Measurements from ENCODE around the gene MANSC1. TPM values are rescaled to one million over a fixed set of nuclear protein-coding genes. Genes with fewer than 3 reads are reported as not detected.
"Not testable (repeated sequence)": the region's sequence is repeated elsewhere in the genome, so short reads cannot be mapped to it uniquely, and the experiment has no call there.

MANSC1 gene
- polyA plus RNA-seq, 1 donor = 33.1 TPM

DNA sequence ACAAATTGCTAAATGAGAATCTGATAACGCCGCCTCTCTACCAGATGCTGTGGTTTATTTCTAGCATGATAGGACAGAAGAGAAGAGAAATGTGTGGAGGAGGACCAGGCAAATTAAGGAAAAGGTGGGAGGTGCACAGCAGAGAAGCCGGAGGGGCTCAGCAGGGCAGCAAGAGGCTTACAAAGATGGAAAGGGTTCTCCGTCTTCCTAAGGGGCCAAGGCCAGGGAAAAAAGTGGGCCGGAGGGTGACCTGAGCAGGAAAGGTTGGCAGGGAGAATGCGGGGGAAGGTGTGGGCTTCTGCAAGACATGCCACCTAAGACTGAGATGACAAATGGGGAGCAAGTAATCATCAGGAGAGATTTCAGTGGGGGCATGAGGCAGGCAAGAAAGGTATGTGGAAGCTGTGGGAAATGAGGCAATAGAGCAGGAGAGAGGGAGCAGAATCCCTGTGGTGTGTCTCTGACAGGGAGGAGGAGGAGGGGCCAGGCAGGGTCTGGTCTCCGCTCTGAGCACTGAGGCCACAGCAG lies 18.7 kb downstream of the MANSC1 start:
- DNase-seq = no peak

DNA sequence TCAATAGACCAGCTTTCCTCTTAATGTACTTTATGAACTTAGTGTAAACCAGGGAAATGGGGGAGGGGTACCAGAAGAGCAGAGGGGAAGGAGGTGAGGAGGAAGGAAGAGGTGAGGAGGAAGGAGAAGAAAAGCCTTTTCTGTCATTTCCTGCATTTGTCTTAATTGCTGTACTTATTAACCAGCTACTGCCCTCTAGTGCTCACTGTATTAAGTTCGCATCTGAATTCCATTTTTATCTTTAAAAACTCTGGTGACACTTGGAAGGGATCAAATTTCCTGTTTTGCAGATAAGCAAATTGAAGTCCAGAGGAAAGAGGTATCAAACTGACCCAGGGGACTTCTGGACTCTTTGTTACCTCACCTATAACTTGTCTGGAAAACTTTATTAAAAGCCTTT lies 22.2 kb downstream of the MANSC1 start:
- peak; percentile 76 for DNase-seq

DNA sequence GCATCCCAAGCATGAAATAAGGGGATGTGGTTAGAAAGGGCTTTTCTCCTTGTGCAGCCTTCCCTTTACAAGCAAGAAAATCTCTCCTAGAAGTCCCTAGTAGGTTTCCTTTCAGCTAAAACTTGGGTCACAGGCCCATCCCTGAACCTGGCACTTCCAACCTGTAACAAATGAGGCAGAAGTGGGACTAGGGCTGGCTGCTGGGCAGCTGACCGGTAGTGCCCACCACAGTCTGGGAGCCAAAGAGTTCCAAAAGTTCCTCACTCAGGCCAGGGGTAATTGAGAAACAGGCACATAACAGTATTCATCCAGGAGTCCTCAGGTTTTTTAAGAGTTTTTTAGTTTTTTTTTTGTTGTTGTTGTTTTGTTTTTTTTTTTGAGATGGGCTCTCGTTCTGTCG lies 23.8 kb downstream of the MANSC1 start:
- DNase-seq = no peak

GRCh38 chr12:12323591-12323990 lies 26.5 kb downstream of the MANSC1 start:
- no peak for DNase-seq

DNA sequence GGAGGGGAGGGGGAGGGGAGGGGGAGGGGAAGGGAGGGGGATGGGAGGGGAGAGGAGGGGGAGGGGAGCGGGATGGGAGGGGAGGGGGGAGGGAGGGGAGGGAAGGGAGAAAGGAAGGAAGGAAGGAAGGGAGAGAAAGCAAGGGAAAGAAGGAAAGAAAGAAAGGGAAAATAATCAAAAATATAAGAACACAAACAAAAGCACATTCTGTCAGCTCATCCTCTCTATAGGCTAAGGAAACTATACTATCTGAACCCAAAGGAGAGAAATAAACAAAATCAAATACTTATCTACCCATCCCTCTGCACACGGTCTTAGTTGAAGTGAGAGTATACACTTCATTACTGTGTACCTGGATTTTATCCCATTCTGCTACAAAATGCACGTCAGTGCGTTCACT lies 26.9 kb downstream of the MANSC1 start:
- DNase-seq = no peak

- DNase-seq = peak; percentile 52
These were observed 30.4 kb downstream of the MANSC1 start for GRCh38 chr12:12319451-12320183.

GRCh38 chr12:12315838-12316237 lies 34.2 kb downstream of the MANSC1 start:
- DNase-seq = no peak

DNA sequence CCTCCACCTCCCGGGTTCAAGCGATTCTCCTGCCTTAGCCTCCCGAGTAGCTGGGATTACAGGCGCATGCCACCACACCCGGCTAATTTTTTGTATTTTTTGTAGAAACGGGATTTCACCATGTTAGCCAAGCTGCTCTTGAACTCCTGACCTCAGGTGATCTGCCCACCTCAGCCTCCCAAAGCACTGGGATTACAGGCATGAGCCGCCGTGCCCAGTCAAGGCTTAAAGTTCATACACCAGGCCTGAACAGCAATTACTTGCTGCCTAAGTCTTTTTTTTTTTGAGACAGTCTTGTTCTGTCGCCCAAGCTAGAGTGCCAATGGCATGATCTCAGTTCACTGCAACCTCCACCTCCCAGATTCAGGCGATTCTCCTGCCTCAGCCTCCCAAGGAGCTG lies 39.3 kb downstream of the MANSC1 start:
- DNase-seq = not testable (repeated sequence)

GRCh38 chr12:12305568-12306300 lies 44.3 kb downstream of the MANSC1 start:
- DNase-seq = no peak

DNA sequence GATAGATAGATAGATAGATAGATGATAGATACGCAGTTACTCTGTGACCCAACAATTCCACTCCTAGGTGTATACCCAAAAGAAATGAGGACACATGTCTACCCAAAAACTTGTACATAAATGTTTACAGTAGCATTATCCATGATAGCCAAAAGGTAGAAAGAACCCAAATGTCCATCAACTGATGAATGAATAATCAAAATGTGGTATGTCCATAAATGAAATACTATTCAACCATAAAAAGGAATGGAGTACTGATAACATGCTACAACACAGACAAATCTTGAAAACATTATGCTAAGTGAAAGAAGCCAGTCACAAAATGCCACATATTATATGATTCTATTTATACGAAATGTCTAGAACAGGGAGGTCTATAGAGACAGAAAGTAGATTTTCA lies 47.1 kb downstream of the MANSC1 start:
- DNase-seq = no peak

DNA sequence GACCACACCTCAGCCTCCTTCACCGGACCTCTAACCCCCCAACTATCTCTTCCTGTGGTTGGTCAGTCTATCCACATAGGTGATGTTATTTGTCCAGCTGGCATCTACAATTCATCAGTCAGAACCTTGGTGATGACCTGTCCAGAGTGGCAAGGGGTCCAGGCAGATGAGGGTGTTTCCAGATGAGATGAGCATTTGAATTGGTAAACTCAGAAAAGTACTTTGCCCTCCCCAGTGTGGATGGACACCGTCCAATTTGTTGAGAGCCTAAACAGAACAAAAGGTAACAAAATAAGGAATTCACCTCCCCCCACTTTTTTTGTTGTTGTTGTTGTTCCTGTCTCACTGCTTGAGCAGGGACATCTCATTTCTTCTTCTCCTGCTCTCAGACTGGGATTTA lies 48.9 kb downstream of the MANSC1 start:
- DNase-seq = no peak

GRCh38 chr12:12297201-12297830 lies 52.7 kb downstream of the MANSC1 start:
- DNase-seq = no peak

GRCh38 chr12:12294215-12295005 lies 55.6 kb downstream of the MANSC1 start:
- DNase-seq = no peak

GRCh38 chr12:12290206-12290605 lies 59.8 kb downstream of the MANSC1 start:
- DNase-seq = no peak

DNA sequence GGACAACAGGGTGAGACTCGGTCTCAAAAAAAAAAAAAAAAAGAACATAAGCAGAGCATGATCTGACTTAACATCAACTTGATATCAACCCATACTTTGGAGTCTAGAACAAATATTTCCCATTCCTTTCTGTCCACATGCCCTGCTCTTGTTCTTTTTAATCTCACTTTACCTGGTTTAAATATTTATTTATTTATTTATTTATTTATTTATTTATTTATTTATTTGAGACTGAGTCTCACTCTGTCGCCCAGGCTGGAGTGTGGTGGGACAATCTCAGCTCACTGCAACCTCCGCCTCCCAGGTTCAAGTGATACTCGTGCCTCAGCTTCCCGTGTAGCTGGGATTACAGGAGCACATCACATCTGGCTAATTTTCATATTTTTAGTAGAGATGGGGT lies 63.6 kb downstream of the MANSC1 start:
- DNase-seq = no peak

- DNase-seq = no peak
These were observed 67.1 kb downstream of the MANSC1 start for GRCh38 chr12:12282761-12283425.

DNA sequence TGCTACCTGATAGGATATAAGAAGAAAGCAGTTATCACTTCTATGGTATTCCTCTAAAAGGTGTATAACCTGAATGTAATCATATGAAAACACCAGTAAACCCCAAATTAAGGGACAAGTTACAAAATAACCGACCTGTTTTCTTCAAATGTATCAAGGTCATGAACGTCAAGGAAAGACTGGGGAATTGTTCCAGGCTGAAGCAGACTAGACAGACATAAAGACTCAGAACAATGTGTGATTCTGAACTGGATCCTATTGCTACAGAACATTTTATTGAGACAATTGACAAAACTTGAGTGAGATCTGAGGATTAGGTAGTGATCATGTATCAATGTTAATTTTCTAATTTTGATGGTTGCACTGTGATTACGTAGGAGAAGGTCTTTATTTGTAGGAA lies 67.8 kb downstream of the MANSC1 start:
- no peak for DNase-seq

GRCh38 chr12:12281134-12281533 lies 68.9 kb downstream of the MANSC1 start:
- DNase-seq = no peak

DNA sequence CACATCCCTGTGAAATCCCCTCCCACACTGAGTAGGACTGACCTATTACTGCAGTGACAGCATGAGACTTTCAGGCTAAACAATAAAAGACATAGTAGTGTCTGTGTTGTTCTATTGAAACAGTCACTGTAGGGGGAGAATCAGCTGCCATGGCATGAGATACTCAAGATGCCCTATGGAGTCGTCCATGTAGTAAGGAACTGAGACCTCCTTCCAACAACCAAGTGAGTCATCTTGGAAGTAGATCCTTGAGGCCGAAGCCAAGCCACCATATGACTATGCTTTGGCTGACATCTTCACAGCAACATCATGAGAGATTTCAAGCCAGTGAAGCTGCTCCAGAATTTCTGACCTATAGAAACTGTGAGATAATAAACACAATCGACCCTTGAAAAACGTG lies 71.1 kb downstream of the MANSC1 start:
- DNase-seq = no peak

All from left kidney (tissue), 2 donors.